Activated gamma-delta T cell treated with anti-CD3 and anti-CD28 coated beads, Interleukin-2, amount 50 U/mL, for 16 hours (primary cell): ENCODE measurements around the gene VEZF1.

Experiments used
- DNase-seq: peaks from one replicate; pipeline ENCODE4 v3.0.0-alpha.2; 2020; ENCODE audit warnings: low read depth

VEZF1 gene

GRCh38 chr17:57953219-57953618 is 34.8 kb downstream of the VEZF1 start:
- no peak for DNase-seq

GRCh38 chr17:57949649-57950048 is 38.4 kb downstream of the VEZF1 start:
- no peak for DNase-seq

GRCh38 chr17:57948555-57949420 is 39.3 kb downstream of the VEZF1 start:
- no peak for DNase-seq

GRCh38 chr17:57948169-57948554 is 39.9 kb downstream of the VEZF1 start:
- DNase-seq: no peak

GRCh38 chr17:57947369-57947768 is 40.7 kb downstream of the VEZF1 start:
- DNase-seq: no peak

- DNase-seq: no peak
Observed at GRCh38 chr17:57946798-57947358, 41.2 kb downstream of the VEZF1 start.

- DNase-seq: no peak
Observed at GRCh38 chr17:57945996-57946797, 41.9 kb downstream of the VEZF1 start.

- no peak for DNase-seq
Observed at GRCh38 chr17:57944908-57945307, 43.1 kb downstream of the VEZF1 start.

GRCh38 chr17:57943645-57944044 is 44.4 kb downstream of the VEZF1 start:
- no peak for DNase-seq

- no peak for DNase-seq
Observed at GRCh38 chr17:57943140-57943539, 44.9 kb downstream of the VEZF1 start.

- no peak for DNase-seq
Observed at GRCh38 chr17:57941384-57942370, 46.4 kb downstream of the VEZF1 start.

GRCh38 chr17:57940653-57941329 is 47.3 kb downstream of the VEZF1 start:
- no peak for DNase-seq

- DNase-seq: no peak
Observed at GRCh38 chr17:57940231-57940630, 47.8 kb downstream of the VEZF1 start.

GRCh38 chr17:57939797-57940196 is 48.3 kb downstream of the VEZF1 start:
- DNase-seq: no peak

- DNase-seq: no peak
Observed at GRCh38 chr17:57938061-57938502, 50.0 kb downstream of the VEZF1 start.

- no peak for DNase-seq
Observed at GRCh38 chr17:57937492-57937891, 50.6 kb downstream of the VEZF1 start.

GRCh38 chr17:57935833-57936807 is 51.9 kb downstream of the VEZF1 start:
- DNase-seq: no peak

GRCh38 chr17:57931488-57932137 is 56.4 kb downstream of the VEZF1 start:
- DNase-seq: no peak

GRCh38 chr17:57930239-57930638 is 57.8 kb downstream of the VEZF1 start:
- DNase-seq: no peak
